Adrenal gland (tissue), 5 donors: ENCODE data around the gene STX8.

Experiments used
- CTCF ChIP-seq, 6 experiments: fragments of 450-650 bp in 4 of 6; fragments of 200-600 bp in 2 of 6; sonication (generic) in 1 of 6; IDR thresholded peaks; 1 replicate in 5 of 6; 2 replicates in 1 of 6; pipeline versions ENCODE4 v1.5.1 to v1.8.0; 2016 to 2021; ENCODE audit warnings: antibody characterized with exemption in 6 of 6, mild to moderate bottlenecking in 2 of 6, moderate library complexity in 1 of 6
- POLR2A ChIP-seq, 2 donors: fragments of 450-650 bp; IDR thresholded peaks; one replicate each; pipeline ENCODE4 v1.6.1; 2017; ENCODE audit warnings: antibody characterized with exemption in 2 of 2, mild to moderate bottlenecking in 2 of 2, moderate library complexity in 1 of 2
- donor health status: DM: no; HTN: no; CAD: no.

- TF ChIP-seq POLR2A (IDR thresholded peaks at IDR 0.05) (no peak), CTCF (IDR thresholded peaks at IDR 0.05) (no peak)
These were observed 353.8 kb downstream of the STX8 start for GRCh38 chr17:9221922-9222180.
